Activated CD8-positive, alpha-beta memory T cell treated with anti-CD3 and anti-CD28 coated beads for 36 hours (primary cell): ENCODE results near the gene MRPL21. TPM values are rescaled to one million over a fixed set of nuclear protein-coding genes. Genes with fewer than 3 reads are reported as not detected.

Experiments
- CTCF ChIA-PET: fragments of 350-600 bp; sonication (Branson Sonifier 250); formaldehyde crosslinking; loops from one replicate; lab custom pipeline; 2021; ENCODE audit warnings: antibody characterized with exemption; lab: Charles Lee
- POLR2A ChIA-PET: fragments of 350-600 bp; sonication (Branson Sonifier 250); formaldehyde crosslinking; loops from one replicate; lab custom pipeline; 2021; ENCODE audit warnings: antibody characterized with exemption; lab: Charles Lee
- total RNA-seq, 2 experiments: library from RNA; stranded (reverse); gene quantifications; one replicate each; pipeline ENCODE4 v1.2.3, GENCODE V29; 2021

The MRPL21 gene
- total RNA-seq, 2 experiments from 2014 or later = 106 to 121 TPM

GRCh38 chr11:68847395-68847794 is 56.2 kb downstream of the MRPL21 start:
- ChIA-PET CTCF (no interaction called here), POLR2A (no interaction called here)

GRCh38 chr11:68845351-68846002 is 58.2 kb downstream of the MRPL21 start:
- CTCF ChIA-PET = no interaction called here
- POLR2A ChIA-PET = no interaction called here

- CTCF ChIA-PET = interaction anchor here (1.0 kb wide), 1 partner anchor 171 kb away, joined by 4 read pairs; no protein-coding TSS in a partner anchor
- POLR2A ChIA-PET = no interaction called here
Measured at GRCh38 chr11:68844801-68845200, 58.8 kb downstream of the MRPL21 start.

GRCh38 chr11:68844376-68844775 is 59.3 kb downstream of the MRPL21 start:
- ChIA-PET POLR2A (no interaction called here), CTCF (interaction anchor here (1.0 to 1.4 kb wide), 4 partner anchors 19 to 205 kb away, joined by 3 to 5 read pairs (median 4); partner anchors contain the start of gene TPCN2)

GRCh38 chr11:68843703-68844312 is 59.8 kb downstream of the MRPL21 start:
- ChIA-PET CTCF (interaction anchor here (0.6 to 1.4 kb wide), 5 partner anchors 18 to 205 kb away, joined by 3 to 5 read pairs (median 4); partner anchors contain the start of gene TPCN2), POLR2A (interaction anchor here (0.6 to 0.7 kb wide), 2 partner anchors 40 to 41 kb away, joined by 3 to 4 read pairs; no protein-coding TSS in a partner anchor)

- CTCF ChIA-PET = interaction anchor here (1.0 to 1.4 kb wide), 4 partner anchors 18 to 206 kb away, joined by 3 to 5 read pairs (median 4); partner anchors contain the start of gene TPCN2
- POLR2A ChIA-PET = interaction anchor here (0.6 to 0.7 kb wide), 4 partner anchors 34 to 259 kb away, joined by 3 to 4 read pairs (median 4); no protein-coding TSS in a partner anchor
Measured at GRCh38 chr11:68843052-68843561, 60.5 kb downstream of the MRPL21 start.

- ChIA-PET POLR2A (interaction anchor here (0.7 kb wide), 2 partner anchors 34 to 258 kb away, joined by 3 to 4 read pairs; no protein-coding TSS in a partner anchor), CTCF (interaction anchor here (1.0 kb wide), 1 partner anchor 44 kb away, joined by 3 read pairs; no protein-coding TSS in a partner anchor)
Measured at GRCh38 chr11:68842427-68843051, 61.1 kb downstream of the MRPL21 start.

- ChIA-PET CTCF (interaction anchor here (1.0 kb wide), 1 partner anchor 44 kb away, joined by 3 read pairs; no protein-coding TSS in a partner anchor), POLR2A (no interaction called here)
Measured at GRCh38 chr11:68841718-68842426, 61.8 kb downstream of the MRPL21 start, which contains the start of gene CPT1A. Gene CPT1A, minus strand, starts transcription at chr11:68841916. Its CDS starts 26,442 bp downstream, at chr11:68815474.

Other genes starting within 250 kb of the MRPL21 start
- gene GAL, start 219.3 kb downstream of the MRPL21 start, total RNA-seq = 1 to 10 TPM; 2.0 to 2.6 TPM
- gene TESMIN, start 152.3 kb downstream of the MRPL21 start, total RNA-seq = 1 to 10 TPM in 1 of 2 experiments, under 1 TPM in 1; 0.94 to 1.7 TPM
- gene CPT1A, start 61.9 kb downstream of the MRPL21 start, total RNA-seq = 10 to 100 TPM; 21.3 to 24.6 TPM
- gene IGHMBP2, start 59 bp upstream of the MRPL21 start, total RNA-seq = 10 to 100 TPM; 26.3 to 34.5 TPM
- gene MRGPRD, start 77.2 kb upstream of the MRPL21 start, total RNA-seq = not detected
- not detected for gene MRGPRF, start 109.4 kb upstream of the MRPL21 start, total RNA-seq
- 10 to 100 TPM; 12.7 to 14.4 TPM for gene TPCN2, start 145.1 kb upstream of the MRPL21 start, total RNA-seq